C4-2B (cell line): ENCODE measurements around the gene SCN8A.

ENCODE experiments used
- H3K27ac ChIP-seq: fragments of 450-650 bp; 2 replicates; pipeline ENCODE4 v1.5.1; 2017
- CTCF ChIP-seq: fragments of 450-650 bp; conservative IDR thresholded peaks from 2 replicates; pipeline ENCODE4 v1.5.1; 2017; ENCODE audit warnings: mild to moderate bottlenecking
- ZFX ChIP-seq: fragments of 450-650 bp; IDR thresholded peaks from 2 replicates; pipeline ENCODE4 v1.6.1; 2017

Gene SCN8A

DNA sequence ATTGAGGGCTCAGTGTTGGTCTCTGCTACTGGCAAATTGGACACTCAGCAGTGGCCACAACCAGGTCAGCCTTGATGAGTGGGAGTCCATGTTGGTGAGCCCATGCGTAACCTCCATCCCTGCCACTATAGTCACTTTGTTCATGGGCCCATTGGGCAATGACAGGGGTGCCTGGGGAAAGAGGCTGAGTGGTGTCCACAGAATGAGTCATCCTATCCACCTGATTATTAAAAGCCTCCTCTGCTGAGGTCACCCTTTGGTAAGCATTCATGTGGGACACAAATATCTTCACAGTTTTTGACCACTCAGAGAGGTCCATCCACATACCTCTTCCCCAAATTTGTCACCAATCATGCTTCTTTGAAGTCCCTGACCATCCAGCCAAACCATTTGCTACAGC, 207.5 kb downstream of the SCN8A start:
- H3K27ac ChIP-seq, result no peak overlapping the region
- no peak for TF ChIP-seq ZFX
- TF ChIP-seq CTCF, result no peak

DNA sequence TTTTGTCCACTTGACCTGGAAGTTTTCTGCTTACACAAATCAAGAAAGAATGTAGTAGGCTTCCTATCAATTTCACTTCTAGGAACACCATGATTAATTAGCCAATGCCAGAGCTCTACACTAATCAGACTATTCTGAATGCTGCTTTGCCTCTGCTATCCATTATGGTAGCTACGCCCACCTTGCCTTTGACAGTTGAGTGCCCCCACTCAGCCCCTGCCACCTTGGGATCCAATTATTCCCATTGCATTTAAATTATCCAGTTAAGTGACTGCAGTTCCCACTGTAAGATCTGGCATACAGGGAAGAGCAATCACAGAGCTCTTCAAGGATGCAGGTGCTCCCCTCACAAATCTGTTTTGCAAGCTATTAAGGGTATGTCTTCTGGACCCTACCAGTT, 210.0 kb downstream of the SCN8A start:
- TF ChIP-seq ZFX (no peak), CTCF (no peak)
- H3K27ac ChIP-seq, result no peak overlapping the region

- H3K27ac ChIP-seq, result no peak overlapping the region
- TF ChIP-seq CTCF, result no peak
- no peak for TF ChIP-seq ZFX
Observed at GRCh38 chr12:51806896-51807295, 215.9 kb downstream of the SCN8A start.

- H3K27ac ChIP-seq, result no peak overlapping the region
- TF ChIP-seq CTCF, result no peak
- TF ChIP-seq ZFX, result no peak
Observed at GRCh38 chr12:51809193-51809592, 218.2 kb downstream of the SCN8A start.

DNA sequence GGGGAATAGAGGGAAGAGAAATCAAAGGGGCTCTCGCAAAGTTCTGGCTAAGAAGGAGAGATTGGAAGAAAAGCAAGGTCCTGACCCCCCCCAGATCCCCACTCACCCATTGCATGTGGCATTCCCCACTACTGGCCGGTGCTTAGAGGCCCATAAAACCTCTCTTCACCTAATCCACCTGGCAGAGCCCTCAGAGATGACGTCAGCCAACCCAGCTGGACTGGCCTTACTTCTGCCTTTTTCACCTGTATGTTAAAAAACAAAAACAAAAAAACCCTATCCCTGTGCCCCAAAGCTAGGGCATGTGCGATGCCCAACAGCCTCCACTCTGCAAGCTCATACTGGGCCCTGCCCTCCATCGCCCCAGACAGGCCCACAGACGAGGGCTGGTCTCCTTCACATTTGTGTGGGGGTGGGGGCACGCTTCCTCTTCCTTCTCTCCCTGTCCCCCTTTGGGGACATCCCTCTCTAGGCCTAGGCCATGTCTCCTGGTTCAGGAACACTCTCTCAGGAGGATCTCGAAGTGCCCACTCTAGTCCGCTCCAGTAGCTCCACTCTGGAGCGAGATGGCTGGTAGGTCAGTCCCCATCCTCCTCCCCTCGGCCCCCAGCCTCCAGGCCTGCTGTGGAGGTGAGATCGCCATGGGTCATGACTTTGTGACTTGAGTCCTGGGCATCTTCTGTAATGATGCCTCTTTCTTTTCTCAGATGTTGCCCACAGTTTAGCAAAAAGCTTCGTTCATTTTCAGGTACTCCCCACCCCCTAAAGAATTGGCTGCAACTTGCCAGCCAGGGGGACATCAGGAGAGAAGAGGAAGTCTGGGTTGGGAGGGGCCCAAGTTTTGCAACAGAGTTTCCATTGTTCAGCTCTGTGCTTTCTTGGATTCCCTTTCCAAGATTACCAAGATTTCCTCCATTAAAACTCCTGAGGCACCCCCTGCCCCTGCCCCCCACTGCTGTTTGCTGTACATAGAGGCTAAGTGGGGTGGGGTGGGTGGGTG, 220.5 kb downstream of the SCN8A start:
- no peak overlapping the region for H3K27ac ChIP-seq
- TF ChIP-seq CTCF, result no peak
- no peak for TF ChIP-seq ZFX

DNA sequence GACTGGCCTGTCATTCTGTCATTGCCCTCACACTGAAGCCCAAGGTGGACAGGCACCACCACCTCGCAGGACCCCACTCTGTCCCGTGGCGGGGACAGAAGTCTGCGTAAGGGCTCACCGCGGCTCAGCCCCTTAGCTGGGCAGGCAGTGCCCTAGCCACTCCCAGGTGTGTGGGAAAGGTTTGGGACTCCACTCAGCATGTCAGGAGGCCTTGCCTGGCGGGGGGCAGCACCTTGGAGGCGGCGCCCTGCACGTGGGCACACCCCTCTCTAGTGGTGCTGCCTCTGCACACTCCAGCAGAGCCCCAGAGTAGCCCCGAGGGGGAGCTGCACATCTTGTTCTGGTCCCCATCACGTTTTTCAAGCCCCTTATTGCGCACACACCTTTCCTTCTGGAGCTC, 221.8 kb downstream of the SCN8A start:
- TF ChIP-seq CTCF (no peak), ZFX (no peak)
- H3K27ac ChIP-seq, result no peak overlapping the region

- H3K27ac ChIP-seq, result no peak overlapping the region
- no peak for TF ChIP-seq CTCF
- no peak for TF ChIP-seq ZFX
Observed at GRCh38 chr12:51813931-51814310, 222.9 kb downstream of the SCN8A start.
